KMS-11 (cell line): ENCODE measurements around the gene LYST.

ENCODE experiments used
- H2AFZ ChIP-seq: fragments of 200-600 bp; sonication (generic); 2 replicates; pipeline ENCODE4 v1.6.1; 2016; ENCODE audit warnings: antibody characterized with exemption, mixed run types, low read depth
- H3K27ac ChIP-seq: fragments of 200-600 bp; sonication (generic); 2 replicates; pipeline ENCODE4 v1.6.1; 2016; ENCODE audit warnings: mild to moderate bottlenecking, mixed run types
- H3K27me3 ChIP-seq: fragments of 200-600 bp; sonication (generic); 2 replicates; pipeline ENCODE4 v1.6.1; 2017; ENCODE audit warnings: mild to moderate bottlenecking, low read depth, mixed run types, moderate library complexity; ENCODE audit not compliant: insufficient read depth
- H3K36me3 ChIP-seq: fragments of 200-600 bp; sonication (generic); 2 replicates; pipeline ENCODE4 v1.6.1; 2017; ENCODE audit warnings: mild to moderate bottlenecking, mixed run types; ENCODE audit not compliant: insufficient read depth
- H3K4me1 ChIP-seq: fragments of 200-600 bp; sonication (generic); 2 replicates; pipeline ENCODE4 v1.6.1; 2016; ENCODE audit warnings: mild to moderate bottlenecking, low read depth, mixed run types; ENCODE audit not compliant: poor library complexity, severe bottlenecking
- H3K4me2 ChIP-seq: fragments of 200-600 bp; sonication (generic); 2 replicates; pipeline ENCODE4 v1.7.0; 2016; ENCODE audit warnings: mild to moderate bottlenecking, mixed run types
- H3K4me3 ChIP-seq: fragments of 200-600 bp; sonication (generic); IDR thresholded peaks from 2 replicates; pipeline ENCODE4 v1.6.1; 2017; ENCODE audit warnings: low read depth, low read length, mixed read lengths; ENCODE audit not compliant: insufficient read depth
- H3K79me2 ChIP-seq: fragments of 200-600 bp; sonication (generic); 2 replicates; pipeline ENCODE4 v1.6.1; 2016; ENCODE audit warnings: low read depth, mixed run types; ENCODE audit not compliant: insufficient read depth
- H3K9ac ChIP-seq: fragments of 200-600 bp; sonication (generic); 2 replicates; pipeline ENCODE4 v1.6.1; 2016; ENCODE audit warnings: mild to moderate bottlenecking, mixed run types
- H4K20me1 ChIP-seq: fragments of 200-600 bp; sonication (generic); 2 replicates; pipeline ENCODE4 v1.6.1; 2016; ENCODE audit warnings: mild to moderate bottlenecking, mixed run types; ENCODE audit not compliant: insufficient read depth
- TF ChIP-seq, protein P1 (sequence below): fragments of 200-600 bp; sonication (generic); conservative IDR thresholded peaks from 2 replicates; pipeline ENCODE4 v1.6.1; 2017; ENCODE audit warnings: low read depth, mild to moderate bottlenecking, antibody characterized with exemption, low read length, moderate library complexity, mixed read lengths

LYST gene

DNA sequence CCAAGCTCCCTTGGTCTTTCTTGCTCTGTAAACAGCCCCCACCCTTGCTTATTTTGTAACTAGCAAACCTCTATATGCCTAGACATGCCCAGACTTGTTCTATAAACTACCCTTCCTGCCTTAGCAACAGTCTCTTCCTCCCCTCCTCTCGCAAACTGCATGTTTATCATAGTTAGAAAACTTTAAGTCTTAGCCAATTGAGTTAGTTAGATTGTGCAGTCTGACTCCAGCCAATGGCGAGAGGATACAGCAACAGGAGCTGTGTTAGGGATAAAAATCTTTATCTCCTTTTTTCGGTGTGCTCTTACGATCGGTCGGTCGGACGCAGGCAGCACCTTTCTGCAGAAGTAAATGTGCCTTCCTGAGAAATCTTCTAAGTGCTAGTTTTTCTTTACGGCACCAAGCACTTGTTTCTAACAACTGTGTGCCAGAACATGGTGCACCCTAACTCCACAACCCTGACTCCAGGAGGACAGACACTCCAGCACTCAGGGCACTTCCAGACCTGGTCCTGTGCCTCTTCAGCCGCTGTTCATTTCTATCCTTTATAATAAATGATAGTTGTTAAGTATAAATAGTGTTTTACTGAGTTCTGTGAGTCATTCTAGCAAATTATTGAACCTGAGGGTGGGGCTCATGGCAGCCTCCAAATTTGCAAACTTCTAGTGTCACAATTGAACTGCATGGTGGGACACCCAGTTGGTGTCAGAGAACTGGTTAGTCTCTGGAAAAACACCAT lies 191.4 kb downstream of the LYST start:
- Histone ChIP-seq H3K4me3 (no peak overlapping the region), H3K4me1 (no peaks in the 10 kb centered on the region), H3K36me3 (no peaks in the 10 kb centered on the region; the same call in 1 of the 2 replicates), H3K9ac (no peak overlapping the region), H3K4me2 (no peak overlapping the region), H3K27me3 (no peaks in the 10 kb centered on the region), H4K20me1 (no peaks in the 10 kb centered on the region), H3K79me2 (no peaks in the 10 kb centered on the region), H3K27ac (no peak overlapping the region), H2AFZ (no peak overlapping the region)
- TF ChIP-seq, protein P1, sequence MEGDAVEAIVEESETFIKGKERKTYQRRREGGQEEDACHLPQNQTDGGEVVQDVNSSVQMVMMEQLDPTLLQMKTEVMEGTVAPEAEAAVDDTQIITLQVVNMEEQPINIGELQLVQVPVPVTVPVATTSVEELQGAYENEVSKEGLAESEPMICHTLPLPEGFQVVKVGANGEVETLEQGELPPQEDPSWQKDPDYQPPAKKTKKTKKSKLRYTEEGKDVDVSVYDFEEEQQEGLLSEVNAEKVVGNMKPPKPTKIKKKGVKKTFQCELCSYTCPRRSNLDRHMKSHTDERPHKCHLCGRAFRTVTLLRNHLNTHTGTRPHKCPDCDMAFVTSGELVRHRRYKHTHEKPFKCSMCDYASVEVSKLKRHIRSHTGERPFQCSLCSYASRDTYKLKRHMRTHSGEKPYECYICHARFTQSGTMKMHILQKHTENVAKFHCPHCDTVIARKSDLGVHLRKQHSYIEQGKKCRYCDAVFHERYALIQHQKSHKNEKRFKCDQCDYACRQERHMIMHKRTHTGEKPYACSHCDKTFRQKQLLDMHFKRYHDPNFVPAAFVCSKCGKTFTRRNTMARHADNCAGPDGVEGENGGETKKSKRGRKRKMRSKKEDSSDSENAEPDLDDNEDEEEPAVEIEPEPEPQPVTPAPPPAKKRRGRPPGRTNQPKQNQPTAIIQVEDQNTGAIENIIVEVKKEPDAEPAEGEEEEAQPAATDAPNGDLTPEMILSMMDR = no peak

DNA sequence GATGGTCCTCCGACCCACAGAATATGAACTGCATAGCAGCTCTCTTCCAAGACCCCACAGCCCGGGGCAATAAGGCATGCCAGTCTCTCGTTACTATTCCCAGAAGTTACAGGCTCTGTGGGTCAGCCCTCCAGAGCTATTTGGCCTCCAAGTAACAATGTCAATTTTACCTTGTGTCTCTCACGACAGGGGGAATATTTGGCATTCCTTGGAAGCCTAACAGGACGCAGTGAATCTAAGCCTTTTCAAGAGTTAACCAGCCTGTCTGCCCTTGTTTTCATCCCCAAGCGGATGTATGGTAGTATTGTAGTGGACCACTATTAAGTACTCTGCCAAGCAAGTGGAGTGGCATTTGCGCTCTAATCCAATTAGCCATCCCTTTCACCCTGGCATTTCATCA lies 192.7 kb downstream of the LYST start:
- no peak overlapping the region for H3K9ac ChIP-seq
- H3K4me2 ChIP-seq = no peak overlapping the region
- H3K27ac ChIP-seq = no peak overlapping the region

DNA sequence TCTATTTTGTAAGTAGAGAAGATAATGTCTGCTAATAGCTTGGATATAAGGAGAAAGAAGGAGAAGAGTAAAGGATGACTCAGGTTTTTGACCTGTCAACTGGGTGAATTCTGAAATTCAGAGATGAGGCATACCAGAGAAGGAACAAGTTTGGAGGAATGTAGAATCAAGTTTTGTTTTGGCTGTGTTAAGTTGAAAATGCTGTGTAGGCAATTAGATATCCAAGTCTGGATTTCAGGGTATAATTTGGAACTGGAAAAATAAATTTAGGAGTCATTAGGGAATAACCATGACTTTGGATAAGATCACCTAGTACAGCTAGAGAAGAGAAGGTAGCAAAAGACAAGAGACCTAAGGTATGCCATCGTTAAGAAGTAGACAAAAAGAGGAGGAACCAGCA lies 194.7 kb downstream of the LYST start:
- TF ChIP-seq, protein P1 = no peak
- Histone ChIP-seq H2AFZ (no peak overlapping the region), H3K27ac (no peak overlapping the region), H3K36me3 (no peaks in the 10 kb centered on the region), H3K9ac (no peak overlapping the region), H3K4me2 (no peak overlapping the region), H4K20me1 (no peaks in the 10 kb centered on the region), H3K27me3 (no peaks in the 10 kb centered on the region), H3K79me2 (no peaks in the 10 kb centered on the region), H3K4me3 (no peak overlapping the region), H3K4me1 (no peaks in the 10 kb centered on the region)

More for the DNA sequence above, 192.7 kb downstream of the LYST start:
- no peaks in the 10 kb centered on the region for H4K20me1 ChIP-seq
- no peak overlapping the region for H3K4me3 ChIP-seq
- H3K79me2 ChIP-seq = no peaks in the 10 kb centered on the region
- H2AFZ ChIP-seq = no peak overlapping the region
- no peaks in the 10 kb centered on the region for H3K27me3 ChIP-seq
- TF ChIP-seq, protein P1 = no peak
- no peaks in the 10 kb centered on the region for H3K4me1 ChIP-seq
- no peaks in the 10 kb centered on the region; the same call in 1 of the 2 replicates for H3K36me3 ChIP-seq

DNA sequence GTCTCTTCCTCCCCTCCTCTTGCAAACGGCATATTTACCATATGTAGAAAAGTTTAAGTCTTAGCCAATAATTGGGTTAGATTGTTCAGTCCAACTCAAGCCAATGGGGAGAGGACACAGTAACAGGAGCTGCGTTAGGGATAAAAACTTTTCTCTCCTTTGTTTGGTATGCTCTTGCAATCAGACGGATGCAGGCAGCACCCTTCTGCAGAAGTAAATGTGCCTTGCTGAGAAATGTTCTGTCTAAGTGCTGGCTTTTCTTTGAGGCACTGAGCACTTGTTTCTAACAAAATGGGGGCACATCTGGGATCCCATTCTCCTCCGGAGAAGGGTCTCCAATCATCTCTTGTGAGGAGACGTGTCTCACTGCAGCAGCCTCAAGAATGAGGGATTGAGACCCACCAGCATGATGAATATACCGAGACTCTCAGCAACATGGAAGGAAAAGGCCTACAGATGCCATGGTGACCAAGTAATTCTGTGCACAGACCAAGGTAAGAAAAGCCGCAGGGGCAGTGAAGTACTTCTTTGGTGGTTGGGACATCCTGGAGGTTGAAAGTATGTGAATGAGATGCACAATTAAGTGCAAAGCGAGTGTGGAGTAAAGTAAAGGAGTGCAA lies 196.4 kb downstream of the LYST start:
- TF ChIP-seq, protein P1 = no peak
- Histone ChIP-seq H4K20me1 (no peaks in the 10 kb centered on the region), H3K79me2 (no peaks in the 10 kb centered on the region), H3K27me3 (no peaks in the 10 kb centered on the region), H3K36me3 (no peaks in the 10 kb centered on the region), H3K4me3 (no peak overlapping the region), H2AFZ (no peak overlapping the region), H3K27ac (no peak overlapping the region), H3K9ac (no peak overlapping the region), H3K4me2 (no peak overlapping the region), H3K4me1 (no peaks in the 10 kb centered on the region)
